Measurements from ENCODE around the gene SLC29A1.

Gene SLC29A1

GRCh38 chr6:44249082-44249748, 25.8 kb downstream of the SLC29A1 start:
- Histone ChIP-seq H2AK5ac (ENCODE audit: low read depth, low read length) (no peak overlapping the region), H3K27me3 (ENCODE audit: control insufficient read depth in 3 of 3, insufficient read depth in 3 of 3, low read depth in 1 of 3, low read length in 3 of 3) (no peaks in the 10 kb centered on the region), H2AFZ (ENCODE audit: low read length) (no peak overlapping the region), H3K4ac (ENCODE audit: low read length) (no peak overlapping the region), H2BK15ac (ENCODE audit: low read length) (no peak overlapping the region), H2BK5ac (ENCODE audit: low read length) (no peak overlapping the region), H3K4me1 (ENCODE audit: control insufficient read depth in 2 of 2, insufficient read depth in 1 of 2, low read depth in 1 of 2, low read length in 2 of 2) (peaks cover 15 to 21% of the 10 kb centered on the region in 2 donors), H3K4me2 (ENCODE audit: insufficient read depth, low read length, poor library complexity, severe bottlenecking) (no peak overlapping the region), H3K27ac (replicated peaks; ENCODE audit: low read length) (no peak overlapping the region), H3K36me3 (replicated peaks in 1 of 2; ENCODE audit: control insufficient read depth in 2 of 2, insufficient read depth in 2 of 2, low read length in 2 of 2) (peaks cover 45 to 64% of the 10 kb centered on the region in 2 donors), H4K91ac (ENCODE audit: low read depth, low read length, poor library complexity) (no peak overlapping the region), H4K8ac (ENCODE audit: low read depth, low read length) (no peak overlapping the region), H3K9me3 (replicated peaks in 1 of 2; ENCODE audit: control insufficient read depth in 2 of 2, insufficient read depth in 1 of 2, low read depth in 1 of 2, low read length in 2 of 2) (no peaks in the 10 kb centered on the region), H2BK12ac (ENCODE audit: low read length) (no peak overlapping the region), H2BK120ac (ENCODE audit: low read depth, low read length) (no peak overlapping the region), H3K18ac (ENCODE audit: low read length) (no peak overlapping the region), H3K4me3 (ENCODE audit: low read length in 2 of 2) (peak overlapping the region in 1 of 2 donors; percentile 87), H3K9ac (ENCODE audit: low read depth, low read length, poor library complexity) (no peak overlapping the region), H3K23ac (ENCODE audit: low read depth, low read length, poor library complexity) (no peak overlapping the region), H3K14ac (ENCODE audit: low read length) (no peak overlapping the region), H3K79me1 (ENCODE audit: low read depth, low read length) (peaks cover 3% of the 10 kb centered on the region)
- DNase-seq (ENCODE audit: low spot score), result no peak
- no CpG with 5 or more reads among the region's 9 CpGs for WGBS, 2 donors (ENCODE audit: extremely low coverage in 2 of 2, insufficient read length in 2 of 2, insufficient replicate concordance in 1 of 2)

- Histone ChIP-seq H3K14ac (ENCODE audit: low read length) (no peak overlapping the region), H2BK120ac (ENCODE audit: low read depth, low read length) (no peak overlapping the region), H2AFZ (ENCODE audit: low read length) (no peak overlapping the region), H3K27me3 (ENCODE audit: control insufficient read depth in 3 of 3, insufficient read depth in 3 of 3, low read depth in 1 of 3, low read length in 3 of 3) (no peaks in the 10 kb centered on the region), H2BK12ac (ENCODE audit: low read length) (no peak overlapping the region), H2BK5ac (ENCODE audit: low read length) (no peak overlapping the region), H3K36me3 (replicated peaks in 1 of 2; ENCODE audit: control insufficient read depth in 2 of 2, insufficient read depth in 2 of 2, low read length in 2 of 2) (peaks cover 54 to 74% of the 10 kb centered on the region in 2 donors), H3K4me1 (ENCODE audit: control insufficient read depth in 2 of 2, insufficient read depth in 1 of 2, low read depth in 1 of 2, low read length in 2 of 2) (peaks cover 13 to 22% of the 10 kb centered on the region in 2 donors), H3K79me1 (ENCODE audit: low read depth, low read length) (peaks cover 3% of the 10 kb centered on the region), H3K4me2 (ENCODE audit: insufficient read depth, low read length, poor library complexity, severe bottlenecking) (no peak overlapping the region), H3K4me3 (ENCODE audit: low read length in 2 of 2) (no peak overlapping the region), H3K9me3 (replicated peaks in 1 of 2; ENCODE audit: control insufficient read depth in 2 of 2, insufficient read depth in 1 of 2, low read depth in 1 of 2, low read length in 2 of 2) (no peaks in the 10 kb centered on the region), H2AK5ac (ENCODE audit: low read depth, low read length) (no peak overlapping the region), H3K9ac (ENCODE audit: low read depth, low read length, poor library complexity) (no peak overlapping the region), H2BK15ac (ENCODE audit: low read length) (no peak overlapping the region), H4K8ac (ENCODE audit: low read depth, low read length) (no peak overlapping the region), H3K18ac (ENCODE audit: low read length) (no peak overlapping the region), H3K4ac (ENCODE audit: low read length) (no peak overlapping the region), H4K91ac (ENCODE audit: low read depth, low read length, poor library complexity) (no peak overlapping the region), H3K23ac (ENCODE audit: low read depth, low read length, poor library complexity) (no peak overlapping the region), H3K27ac (replicated peaks; ENCODE audit: low read length) (no peak overlapping the region)
- no peak for DNase-seq (ENCODE audit: low spot score)
- 100% methylated on average over 1 of the region's 6 CpGs for WGBS, 2 donors (ENCODE audit: extremely low coverage in 2 of 2, insufficient read length in 2 of 2, insufficient replicate concordance in 1 of 2)
These were observed 26.8 kb downstream of the SLC29A1 start for GRCh38 chr6:44250067-44250717.

- Histone ChIP-seq H2AK5ac (ENCODE audit: low read depth, low read length) (no peak overlapping the region), H3K4ac (ENCODE audit: low read length) (no peak overlapping the region), H3K79me1 (ENCODE audit: low read depth, low read length) (peaks cover 3% of the 10 kb centered on the region), H3K4me1 (ENCODE audit: control insufficient read depth in 2 of 2, insufficient read depth in 1 of 2, low read depth in 1 of 2, low read length in 2 of 2) (peaks cover 8 to 16% of the 10 kb centered on the region in 2 donors), H2AFZ (ENCODE audit: low read length) (no peak overlapping the region), H2BK15ac (ENCODE audit: low read length) (no peak overlapping the region), H3K36me3 (replicated peaks in 1 of 2; ENCODE audit: control insufficient read depth in 2 of 2, insufficient read depth in 2 of 2, low read length in 2 of 2) (peaks cover 57 to 79% of the 10 kb centered on the region in 2 donors), H4K91ac (ENCODE audit: low read depth, low read length, poor library complexity) (no peak overlapping the region), H3K9me3 (replicated peaks in 1 of 2; ENCODE audit: control insufficient read depth in 2 of 2, insufficient read depth in 1 of 2, low read depth in 1 of 2, low read length in 2 of 2) (no peaks in the 10 kb centered on the region), H3K18ac (ENCODE audit: low read length) (no peak overlapping the region), H3K27ac (replicated peaks; ENCODE audit: low read length) (no peak overlapping the region), H4K8ac (ENCODE audit: low read depth, low read length) (no peak overlapping the region), H3K9ac (ENCODE audit: low read depth, low read length, poor library complexity) (no peak overlapping the region), H2BK12ac (ENCODE audit: low read length) (no peak overlapping the region), H3K4me3 (ENCODE audit: low read length in 2 of 2) (no peak overlapping the region), H3K4me2 (ENCODE audit: insufficient read depth, low read length, poor library complexity, severe bottlenecking) (no peak overlapping the region), H2BK120ac (ENCODE audit: low read depth, low read length) (no peak overlapping the region), H2BK5ac (ENCODE audit: low read length) (no peak overlapping the region), H3K14ac (ENCODE audit: low read length) (no peak overlapping the region), H3K23ac (ENCODE audit: low read depth, low read length, poor library complexity) (no peak overlapping the region), H3K27me3 (ENCODE audit: control insufficient read depth in 3 of 3, insufficient read depth in 3 of 3, low read depth in 1 of 3, low read length in 3 of 3) (no peaks in the 10 kb centered on the region)
- WGBS, 2 donors (ENCODE audit: extremely low coverage in 2 of 2, insufficient read length in 2 of 2, insufficient replicate concordance in 1 of 2), result no CpG with 5 or more reads among the region's 3 CpGs
- DNase-seq (ENCODE audit: low spot score), result no peak
These were observed 27.3 kb downstream of the SLC29A1 start for GRCh38 chr6:44250718-44251123.

Data from neuronal stem cell (in vitro differentiated cells).